Hematopoietic multipotent progenitor cell treated with erythropoietin and hydrocortisone succinate and interleukin-3 and kit ligand, for 8 days (in vitro differentiated cells): ENCODE measurements around the gene TLE6.
"Not testable (repeated sequence)": the region's sequence is repeated elsewhere in the genome, so short reads cannot be mapped to it uniquely, and the experiment has no call there.

Source experiments
- DNase-seq: peaks from one replicate; pipeline ENCODE4 v3.0.0-alpha.2; 2015

Gene TLE6

DNA sequence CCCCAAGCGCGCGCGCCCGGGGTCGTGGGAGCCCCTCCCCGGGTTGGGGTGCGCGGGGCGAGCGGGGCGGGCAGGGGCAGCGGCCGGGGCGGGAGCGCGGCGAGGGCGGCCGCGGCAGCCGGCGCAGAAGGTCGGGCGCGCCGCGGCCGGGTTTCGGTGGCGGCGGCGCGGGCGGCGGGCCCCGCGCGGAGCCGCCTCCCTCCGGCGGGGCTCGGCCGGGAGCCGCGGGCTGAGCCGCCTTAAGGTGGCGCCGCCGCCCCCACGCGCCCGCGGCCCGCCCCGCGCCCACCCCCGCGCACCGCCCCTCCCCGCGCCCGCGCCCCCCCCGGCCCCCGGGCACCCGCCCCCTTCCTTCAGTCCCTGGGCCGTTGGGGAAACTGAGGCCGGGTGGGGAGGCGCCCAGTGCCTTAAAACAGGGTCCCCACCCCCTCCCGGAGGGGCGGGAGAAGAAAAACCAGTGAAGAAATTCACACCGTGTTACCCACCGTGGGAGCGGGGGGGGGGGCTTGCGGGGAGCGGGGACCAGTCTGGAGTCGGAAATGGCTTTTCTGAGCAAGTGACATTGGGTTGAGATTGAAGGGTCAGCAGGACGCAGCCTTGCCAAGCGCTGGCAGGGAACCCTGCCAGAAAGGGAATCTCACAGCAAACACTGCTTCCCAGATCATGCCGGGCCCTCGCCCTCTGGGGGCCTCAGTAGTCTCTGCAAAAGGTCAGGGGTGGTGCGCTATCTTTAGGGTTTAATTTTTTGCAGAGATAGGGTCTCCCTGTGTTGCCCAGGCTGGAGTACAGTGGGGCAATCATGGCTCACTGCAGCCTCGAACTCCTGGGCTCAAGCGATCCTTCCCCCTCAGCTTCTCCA is 51.9 kb downstream of the TLE6 start, which contains the start of gene TLE2:
TLE2 (minus strand) TSS at position 216 of the 859 bp plus-strand sequence. CDS start 376 bp downstream, outside the sequence.
- no peak for DNase-seq

DNA sequence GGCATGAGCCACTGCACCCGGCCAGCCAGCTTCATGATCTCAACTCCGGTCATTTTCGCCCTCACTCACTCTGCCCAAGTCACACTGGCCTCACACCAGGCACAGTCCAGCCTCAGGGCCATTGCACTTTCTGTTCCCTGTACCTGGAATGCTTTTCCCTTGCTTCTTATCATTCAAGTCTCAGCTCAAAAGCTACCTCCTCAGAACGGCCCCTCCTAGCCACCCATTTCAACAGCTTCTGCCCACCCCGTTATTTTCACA is 54.2 kb downstream of the TLE6 start:
- DNase-seq, result no peak

DNA sequence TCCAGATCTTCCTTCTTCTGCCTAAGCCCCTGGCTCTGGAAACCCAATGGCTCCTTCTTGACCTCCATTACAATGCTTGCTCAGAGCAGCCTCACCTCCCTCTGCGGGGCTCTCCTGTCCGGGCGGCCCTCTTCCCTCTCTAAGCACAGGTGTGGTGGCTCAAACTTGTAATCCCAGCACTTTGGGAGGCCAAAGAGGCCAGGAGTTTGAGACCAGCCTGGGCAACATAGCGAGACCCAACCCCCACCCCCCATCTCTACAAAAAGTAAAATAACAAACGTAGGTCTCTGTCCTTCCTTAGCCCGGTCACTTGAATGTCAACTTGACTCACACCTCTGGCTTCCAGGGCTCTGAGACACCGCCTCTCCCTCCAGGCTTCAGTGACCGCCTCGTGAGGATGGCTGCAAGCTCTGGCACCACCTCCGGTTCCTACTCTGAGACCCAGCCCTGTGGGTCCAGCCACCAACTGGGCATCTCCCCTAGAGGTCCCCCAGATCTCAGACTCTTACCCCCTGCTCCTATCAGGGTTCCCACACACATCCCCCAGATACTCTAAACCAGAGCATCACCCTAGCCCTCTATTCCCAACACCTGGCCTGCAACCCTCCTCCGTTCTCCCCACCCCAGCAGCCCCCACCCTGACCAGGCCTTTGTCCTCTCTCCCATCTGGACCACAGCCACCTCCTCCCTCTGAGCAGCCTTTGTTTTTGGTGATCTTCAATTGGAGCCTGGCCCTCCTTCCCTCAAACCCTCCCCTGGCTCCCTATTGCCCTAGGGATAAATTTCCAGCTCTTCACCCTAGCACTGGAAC is 56.4 kb downstream of the TLE6 start:
- DNase-seq, result no peak

DNA sequence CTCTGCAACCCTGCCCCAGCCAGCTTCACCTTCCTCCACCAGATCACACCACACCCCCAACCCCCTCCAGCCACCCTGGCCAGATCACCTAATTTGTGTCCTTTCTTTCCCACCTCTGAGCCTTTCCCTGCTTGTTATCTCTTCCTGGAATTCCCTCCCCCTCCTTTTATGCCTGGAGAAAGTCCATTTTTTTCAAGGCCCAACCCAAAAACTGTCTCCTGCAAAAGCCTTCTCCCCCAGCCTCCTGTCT is 57.0 kb downstream of the TLE6 start:
- DNase-seq, result no peak

DNA sequence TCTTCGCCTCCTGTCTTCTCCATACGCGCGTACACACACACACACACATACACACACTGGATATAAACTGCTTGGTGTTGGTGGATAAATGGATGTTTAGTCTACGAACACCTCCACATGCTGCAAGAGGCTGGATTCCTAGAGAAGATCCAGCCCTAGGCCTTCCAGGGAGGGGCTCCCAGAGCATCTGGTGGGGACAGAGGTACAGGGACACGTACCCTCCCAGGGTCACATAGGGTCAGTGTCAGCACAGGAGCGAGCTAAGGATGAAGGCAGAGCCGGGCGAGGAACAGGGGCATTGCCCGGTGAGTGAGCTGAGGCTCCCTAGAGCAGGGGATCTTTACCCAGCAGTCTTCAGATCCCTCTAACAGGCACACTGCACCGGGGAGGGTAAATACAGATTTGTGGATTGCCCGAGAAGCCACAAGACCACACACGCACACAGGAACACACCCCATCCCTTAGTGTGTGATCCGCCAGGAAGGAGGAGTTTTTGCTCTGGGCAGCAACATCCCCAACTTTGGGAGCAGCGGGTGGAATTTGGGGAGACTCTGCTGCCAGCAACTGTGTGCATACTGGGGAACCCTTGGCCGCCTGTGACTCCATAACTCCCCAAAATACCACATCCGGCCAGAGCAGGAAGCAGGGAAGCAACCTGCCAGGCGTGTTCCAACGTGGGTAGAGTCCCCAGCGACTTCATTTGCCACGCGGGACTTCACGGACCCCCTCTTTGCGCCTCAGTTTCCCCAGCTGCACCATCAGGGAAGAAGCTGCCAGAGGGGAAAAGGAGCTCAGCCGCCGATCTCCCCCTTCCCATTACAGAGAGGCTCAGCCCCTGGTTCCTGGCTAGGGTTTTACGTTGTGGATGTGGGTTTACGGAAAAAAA is 57.5 kb downstream of the TLE6 start:
- DNase-seq, result peak; percentile 62

DNA sequence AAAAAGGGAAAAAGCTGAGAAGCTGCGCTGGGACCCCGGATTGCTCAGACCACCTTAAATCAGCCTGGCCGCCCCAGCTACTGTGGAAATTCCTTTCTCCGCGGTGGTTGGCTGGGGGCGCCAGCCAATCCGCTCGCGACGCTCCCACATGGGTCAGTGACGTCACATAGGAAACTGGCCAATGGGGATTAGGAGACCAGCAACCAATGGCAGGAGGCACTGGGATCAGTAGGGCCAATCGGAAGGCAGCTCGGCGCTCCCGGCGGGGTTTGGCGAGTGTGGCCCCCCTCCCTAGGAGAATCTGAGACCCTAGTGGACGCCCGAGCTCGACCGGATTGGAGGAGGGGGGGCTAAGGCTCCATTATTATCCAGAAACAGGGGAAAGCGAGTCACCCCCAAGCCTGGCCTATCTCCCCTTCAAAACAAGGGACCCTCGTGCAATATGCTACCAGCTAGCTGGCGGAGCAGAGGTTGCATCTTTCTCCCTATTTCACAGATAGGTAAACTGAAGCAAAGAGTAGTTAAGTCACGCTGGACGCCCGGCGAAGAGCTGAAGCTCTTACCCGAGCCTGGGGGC is 58.3 kb downstream of the TLE6 start:
- peak; percentile 99 for DNase-seq

DNA sequence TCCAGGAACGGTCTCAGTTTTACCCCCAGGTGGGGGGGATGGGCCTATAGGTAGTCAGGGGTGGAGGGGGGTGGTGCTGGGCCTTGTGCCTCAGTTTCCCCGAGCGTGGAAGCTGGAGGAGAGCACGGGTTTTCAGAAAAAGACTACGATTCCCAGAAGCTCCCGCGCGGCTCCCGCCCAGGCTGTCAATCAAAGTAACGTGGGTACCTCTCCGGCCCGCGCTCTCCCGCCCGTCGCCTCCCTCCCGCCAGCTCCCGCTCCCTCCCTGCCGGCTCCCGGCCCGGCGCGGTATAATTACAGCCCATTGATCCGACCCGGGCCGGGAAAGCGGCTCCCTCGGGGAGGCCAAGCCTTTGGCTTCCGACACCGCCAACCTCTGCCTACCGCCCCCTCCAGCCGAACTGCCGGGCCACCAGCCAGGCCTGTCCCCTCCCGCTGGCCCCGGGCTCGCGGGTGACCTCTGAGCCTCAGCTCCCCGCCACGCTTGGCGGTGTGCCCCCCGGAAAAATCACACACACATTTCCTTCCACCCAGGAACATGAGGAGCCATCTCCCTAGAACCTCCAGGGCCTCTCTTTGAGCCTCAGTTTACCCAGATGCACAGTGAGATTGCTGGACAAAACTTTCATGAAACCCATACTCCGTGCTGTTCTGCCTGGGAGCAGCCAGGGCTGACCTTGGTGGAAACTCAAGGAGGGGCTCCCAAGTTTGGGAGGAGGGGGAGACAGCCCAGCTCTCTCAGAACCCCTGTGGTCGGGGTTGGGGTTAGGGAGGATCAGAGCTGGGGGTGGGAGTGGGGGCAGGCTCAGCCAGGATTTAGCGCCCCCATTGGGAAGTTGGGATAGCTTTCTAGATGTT is 59.0 kb downstream of the TLE6 start:
- DNase-seq, result peak; percentile 91

DNA sequence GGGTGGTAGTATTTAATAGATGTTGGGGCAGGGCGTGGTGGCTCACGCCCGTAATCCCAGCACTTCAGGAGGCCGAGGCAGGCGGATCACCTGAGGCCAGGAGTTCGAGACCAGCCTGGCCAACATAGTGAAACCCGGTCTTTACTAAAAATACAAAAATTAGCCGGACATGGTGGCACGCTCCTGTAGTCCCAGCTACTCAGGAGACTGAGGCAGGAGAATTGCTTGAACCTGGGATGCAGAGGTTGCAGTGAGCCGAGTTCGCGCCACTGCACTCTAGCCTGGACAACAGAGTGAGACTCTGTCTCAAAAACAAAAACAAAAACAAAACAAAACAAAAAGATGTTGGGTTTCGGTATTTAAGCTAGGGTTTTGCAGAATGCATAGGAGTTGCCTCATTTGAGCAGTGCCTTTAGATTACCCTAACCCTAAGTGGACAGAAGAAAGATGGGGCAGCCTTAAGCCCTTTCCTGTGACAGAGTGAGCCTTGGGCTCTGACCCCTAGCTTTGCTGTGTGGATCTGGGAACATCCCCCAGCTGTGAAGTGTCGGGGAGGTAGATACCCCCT is 59.7 kb downstream of the TLE6 start:
- not testable (repeated sequence) for DNase-seq

DNA sequence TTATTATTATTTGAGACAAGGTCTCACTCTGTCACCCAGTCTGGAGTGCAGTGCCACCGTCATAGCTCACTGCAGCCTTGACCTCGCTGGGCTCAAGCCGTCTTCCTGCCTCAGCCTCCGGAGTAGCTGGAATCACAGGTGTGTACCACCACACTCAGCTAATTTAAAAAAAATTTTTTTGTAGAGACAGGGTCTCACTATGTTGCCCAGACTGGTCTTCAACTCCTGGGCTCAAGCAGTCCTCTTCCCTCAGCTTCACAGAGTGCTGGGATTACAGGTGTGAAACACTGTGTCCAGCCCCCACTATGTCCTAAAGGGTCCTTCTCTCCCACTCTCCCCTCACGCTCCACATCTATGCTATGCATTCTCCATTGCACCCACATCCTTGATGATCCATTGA is 60.9 kb downstream of the TLE6 start:
- no peak for DNase-seq

DNA sequence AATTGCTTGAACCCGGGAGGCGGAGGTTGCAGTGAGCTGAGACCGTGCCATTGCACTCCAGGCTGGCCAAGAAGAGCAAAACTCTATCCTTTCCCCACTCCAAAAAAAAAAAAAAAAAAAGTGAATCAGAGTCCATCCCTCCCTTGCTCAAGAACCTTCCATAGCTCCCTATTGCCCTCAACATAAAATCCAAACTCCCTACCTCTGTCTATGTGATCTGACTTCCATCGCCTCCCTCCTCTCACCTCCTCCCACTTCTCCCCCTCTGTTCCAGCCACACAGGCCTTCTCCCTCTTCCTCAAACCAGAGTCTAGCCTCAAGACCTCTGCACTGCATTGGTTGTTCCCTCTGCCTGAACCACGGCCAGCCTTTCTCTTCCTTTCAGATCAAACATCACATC is 61.8 kb downstream of the TLE6 start:
- DNase-seq, result no peak

DNA sequence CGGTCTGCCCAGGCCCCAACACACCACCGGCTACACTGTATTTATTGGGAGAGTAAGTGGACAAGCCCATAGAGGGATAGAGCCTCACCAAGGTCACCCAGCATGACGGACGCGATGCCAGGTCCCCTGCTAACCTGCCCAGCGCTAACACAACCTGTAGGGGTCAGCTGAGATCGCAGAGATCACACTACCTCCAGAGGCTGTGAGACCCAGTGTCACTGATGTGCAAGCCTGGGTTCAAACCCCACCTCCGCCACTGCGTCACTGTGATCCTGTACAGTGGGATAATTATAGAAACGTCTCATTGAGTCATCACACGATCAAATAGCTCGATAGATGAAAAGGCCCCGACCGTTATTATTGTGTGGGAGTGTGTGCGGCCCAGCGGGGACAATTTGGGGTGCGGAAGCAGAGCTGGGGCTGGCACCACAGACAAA is 62.3 kb downstream of the TLE6 start:
- no peak for DNase-seq

DNA sequence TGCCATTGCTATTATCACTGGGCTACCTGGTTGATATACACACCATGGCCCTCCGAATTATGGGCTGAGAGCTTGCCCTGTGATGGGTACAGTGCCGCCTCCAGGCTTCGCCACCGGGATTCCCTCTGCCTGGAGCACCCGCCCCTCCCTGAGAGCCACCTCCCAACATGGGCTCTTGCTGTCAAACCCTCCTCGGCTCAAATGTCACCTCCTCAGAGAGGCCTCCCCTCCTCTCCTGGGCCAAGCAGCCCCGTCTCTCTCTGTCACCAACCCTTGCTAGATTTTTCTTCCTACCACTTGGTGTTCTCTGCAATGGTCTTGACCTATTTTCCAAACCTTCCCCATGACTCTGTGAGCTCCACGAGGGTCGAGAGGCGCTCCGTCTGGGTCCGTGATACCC is 64.0 kb downstream of the TLE6 start:
- DNase-seq, result no peak

DNA sequence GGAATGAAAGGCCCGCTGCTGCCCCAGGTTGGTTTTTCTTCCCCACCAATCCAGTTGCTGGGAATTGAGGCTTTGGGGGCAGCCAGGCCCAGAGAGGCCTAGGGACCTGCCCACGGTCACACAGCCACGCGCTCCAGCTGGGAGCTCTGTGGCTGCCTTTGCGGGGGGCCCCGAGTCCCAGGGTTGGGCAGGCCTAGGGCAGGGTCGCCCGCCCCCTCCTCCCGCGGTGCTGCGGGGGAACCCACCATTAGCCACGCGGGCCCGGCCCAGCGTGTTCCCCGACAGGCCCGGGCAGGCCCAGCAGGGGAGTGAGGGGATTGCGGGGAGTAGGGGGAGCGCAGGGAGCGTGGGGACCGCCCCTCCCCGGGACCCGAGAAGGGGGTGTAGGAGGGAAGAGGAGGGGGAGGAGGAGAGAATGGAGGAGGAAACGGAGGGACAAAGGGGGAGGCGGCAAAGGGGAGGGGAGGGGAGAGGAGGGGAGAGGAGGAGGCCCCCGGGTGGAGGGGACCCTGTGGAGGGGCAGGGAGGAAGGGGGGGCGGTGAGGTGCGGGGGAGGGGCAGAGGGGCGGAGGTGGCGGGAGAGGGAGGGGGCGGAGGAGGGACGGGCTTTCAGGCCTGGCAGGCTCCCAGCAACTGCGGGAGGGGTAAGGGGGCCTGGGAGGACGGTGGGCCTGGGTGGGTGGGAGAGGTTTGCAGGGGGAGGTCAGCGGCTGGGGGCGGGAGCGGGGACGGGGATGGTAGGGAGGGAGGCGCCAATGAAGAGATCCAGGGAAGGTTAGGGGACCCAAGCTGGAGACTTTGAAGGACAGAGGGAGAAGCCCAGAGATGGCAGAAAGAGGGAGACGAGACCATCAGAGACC is 64.6 kb downstream of the TLE6 start:
- no peak for DNase-seq

DNA sequence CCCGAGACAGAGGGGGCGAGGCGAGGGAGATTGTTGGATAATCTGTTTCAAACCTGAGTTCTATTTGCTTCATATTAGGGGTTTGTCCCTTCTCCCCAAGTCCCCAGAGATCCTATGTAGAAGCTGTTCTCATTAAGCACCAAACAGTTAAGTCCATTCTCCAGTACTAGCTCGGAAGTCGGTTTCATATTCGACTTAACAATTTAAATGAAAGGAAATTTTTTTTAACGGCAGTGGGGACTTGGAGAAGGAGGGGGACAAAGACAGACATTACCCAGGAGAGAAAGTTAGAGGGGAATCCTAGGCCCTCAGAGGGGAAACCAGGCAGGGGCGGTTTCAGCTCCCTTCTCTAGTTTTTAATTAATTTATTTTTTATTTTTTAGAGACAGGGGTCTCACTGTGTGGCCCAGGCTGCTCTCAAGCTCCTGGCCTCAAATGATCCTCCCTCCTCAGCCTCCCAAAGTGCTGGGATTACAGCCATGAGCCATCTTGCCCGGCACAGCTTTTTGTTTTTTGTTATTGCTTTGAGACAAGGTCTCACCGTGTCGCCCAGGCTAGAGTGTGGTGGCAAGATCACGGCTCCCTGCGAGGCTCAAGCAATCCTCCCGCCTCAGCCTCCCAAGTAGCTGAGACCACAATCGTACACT is 65.4 kb downstream of the TLE6 start:
- DNase-seq, result no peak
